GM12875 (cell line): Measurements from ENCODE around the gene DDAH2.

Experiments
- H3K4me3 ChIP-seq: one replicate; pipeline ENCODE4 v1.5.1; 2011; ENCODE audit warnings: low read depth, low read length, control low read depth
- CTCF ChIP-seq: IDR thresholded peaks from 2 replicates; pipeline ENCODE4 v1.5.1; 2011; ENCODE audit warnings: low read depth, mild to moderate bottlenecking, control low read depth, inconsistent platforms, low read length, moderate library complexity, borderline replicate concordance; ENCODE audit not compliant: insufficient read depth

The DDAH2 gene

GRCh38 chr6:31686483-31686882 is 42.6 kb downstream of the DDAH2 start:
- no peak overlapping the region for H3K4me3 ChIP-seq
- no peak for TF ChIP-seq CTCF

GRCh38 chr6:31683591-31683990 is 45.5 kb downstream of the DDAH2 start:
- no peak for TF ChIP-seq CTCF
- H3K4me3 ChIP-seq: no peak overlapping the region

GRCh38 chr6:31681135-31681671 is 47.9 kb downstream of the DDAH2 start:
- peak overlapping the region; percentile 46 for H3K4me3 ChIP-seq
- TF ChIP-seq CTCF: 0 out of 2 replicates have a peak, but pooled peaks have one; percentile 7

GRCh38 chr6:31680226-31681134 is 48.6 kb downstream of the DDAH2 start, which contains the start of gene LY6G5C:
Gene LY6G5C (minus strand): TSS chr6:31681067. CDS start chr6:31680373, 694 bp downstream.
- peak within 1 kb of the TSS; percentile 46 for H3K4me3 ChIP-seq

GRCh38 chr6:31677955-31678354 is 51.1 kb downstream of the DDAH2 start:
- TF ChIP-seq CTCF: no peak
- H3K4me3 ChIP-seq: no peak overlapping the region

More at GRCh38 chr6:31680226-31681134, 48.6 kb downstream of the DDAH2 start, which contains the start of gene LY6G5C:
- TF ChIP-seq CTCF: peak; percentile 70
